Measurements from ENCODE around the gene RGS11.

RGS11 gene

GRCh38 chr16:296276-296675 is 20.5 kb upstream of the RGS11 start:
- DNase-seq, result no peak

DNA sequence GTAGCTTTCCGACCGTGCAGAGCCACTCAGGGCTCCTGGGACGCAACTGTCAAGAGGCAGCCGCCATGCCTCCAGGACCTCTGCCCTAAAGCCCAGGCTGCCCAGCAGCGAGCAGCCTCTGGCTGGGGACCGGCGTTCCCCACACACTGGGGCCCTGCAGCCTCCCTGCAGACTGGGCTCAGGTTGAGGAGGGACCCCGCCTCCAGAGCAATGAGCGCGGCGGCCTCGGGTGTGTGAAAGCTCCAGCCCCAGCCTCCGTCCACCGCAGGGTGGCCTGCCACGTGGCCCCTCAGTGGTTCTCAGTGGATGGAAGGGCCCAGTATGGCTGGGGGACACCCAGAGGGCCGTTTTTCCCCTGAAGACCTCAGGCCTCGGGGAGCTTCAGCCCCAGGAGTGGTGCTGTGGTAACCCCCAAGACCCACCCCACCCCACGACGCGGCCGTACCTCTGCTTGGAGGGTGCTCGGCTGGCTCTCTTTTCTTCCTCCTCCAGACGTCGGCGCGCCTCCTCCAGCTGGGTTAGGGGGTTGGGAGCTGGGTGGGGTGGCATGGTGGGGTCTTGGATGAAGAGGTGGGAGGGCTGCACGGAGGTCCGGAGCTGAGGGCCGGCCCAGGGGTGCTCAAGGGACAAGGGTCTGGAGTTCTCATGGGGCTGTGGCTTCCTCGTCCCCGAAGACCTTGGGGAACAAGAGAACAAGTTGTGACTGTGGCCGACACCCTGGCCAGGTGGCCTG is 17.5 kb upstream of the RGS11 start:
- DNase-seq, result no peak

GRCh38 chr16:291539-291938 is 15.8 kb upstream of the RGS11 start:
- no peak for DNase-seq

DNA sequence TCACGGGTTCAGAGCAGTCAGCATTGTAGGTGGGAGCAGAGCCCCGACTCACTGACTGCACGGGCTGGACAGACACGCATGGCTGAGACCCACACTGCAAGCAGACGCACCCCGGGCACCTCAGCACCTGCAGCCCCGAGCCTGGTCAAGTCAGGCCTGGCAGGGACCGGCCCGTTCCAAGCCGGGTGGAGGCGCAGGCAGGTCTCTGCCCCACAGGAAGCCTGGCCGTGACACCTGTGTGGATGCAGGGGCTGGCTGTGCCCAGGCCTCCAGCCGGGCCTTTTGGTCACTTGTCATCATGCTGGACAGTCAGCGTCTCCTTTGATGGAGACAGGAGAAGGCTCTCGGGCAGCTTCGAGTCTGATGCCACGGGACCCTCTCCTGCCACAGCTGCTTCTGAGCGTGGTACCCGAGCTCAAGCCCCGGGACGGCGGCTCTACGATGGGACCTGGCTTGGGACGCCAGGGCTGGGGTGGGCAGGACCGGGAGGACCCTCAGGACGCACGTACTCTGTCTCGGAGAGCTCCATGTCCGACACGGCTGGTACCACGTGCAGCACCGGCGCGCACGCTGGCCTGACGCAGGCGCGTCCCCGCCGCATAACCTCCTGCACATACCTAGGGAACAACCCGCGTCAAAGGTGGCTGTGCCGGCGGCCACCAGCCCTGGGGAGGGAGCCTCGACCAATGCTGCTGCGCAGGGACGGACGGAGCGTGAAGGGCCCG is 15.1 kb upstream of the RGS11 start:
- no peak for DNase-seq

GRCh38 chr16:290015-290680 is 14.4 kb upstream of the RGS11 start:
- no peak for DNase-seq

DNA sequence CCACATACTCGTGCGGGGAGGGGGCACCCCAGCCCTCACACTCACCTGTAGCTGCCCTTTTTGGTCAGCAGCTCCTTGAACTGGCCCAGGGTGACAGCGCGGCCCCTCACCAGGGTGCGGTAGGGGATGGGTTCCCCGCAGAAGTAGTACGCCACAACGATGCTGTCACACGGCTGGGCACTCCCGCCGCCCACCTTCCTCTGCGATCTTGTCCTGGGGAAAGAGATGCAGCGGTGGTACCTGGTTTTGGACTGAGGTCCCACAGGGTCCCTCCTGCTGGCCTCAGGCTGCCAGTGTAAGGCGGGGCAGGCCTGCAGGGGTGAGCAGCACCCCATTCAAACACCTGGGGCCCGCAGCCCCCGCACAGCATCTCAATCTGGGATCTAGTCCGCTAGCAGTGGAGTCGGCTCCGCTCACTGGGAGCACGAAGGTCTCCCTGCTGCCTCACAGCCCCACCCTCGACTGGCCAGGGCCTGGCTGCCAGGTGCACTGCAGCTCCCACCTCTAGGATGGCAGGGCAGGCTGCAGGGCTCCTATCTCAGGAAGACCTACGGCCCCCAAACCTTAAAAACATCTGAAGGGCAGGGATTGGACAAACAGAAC is 13.8 kb upstream of the RGS11 start:
- DNase-seq, result no peak

- DNase-seq, result no peak
Observed at GRCh38 chr16:287981-288920, 12.5 kb upstream of the RGS11 start.

DNA sequence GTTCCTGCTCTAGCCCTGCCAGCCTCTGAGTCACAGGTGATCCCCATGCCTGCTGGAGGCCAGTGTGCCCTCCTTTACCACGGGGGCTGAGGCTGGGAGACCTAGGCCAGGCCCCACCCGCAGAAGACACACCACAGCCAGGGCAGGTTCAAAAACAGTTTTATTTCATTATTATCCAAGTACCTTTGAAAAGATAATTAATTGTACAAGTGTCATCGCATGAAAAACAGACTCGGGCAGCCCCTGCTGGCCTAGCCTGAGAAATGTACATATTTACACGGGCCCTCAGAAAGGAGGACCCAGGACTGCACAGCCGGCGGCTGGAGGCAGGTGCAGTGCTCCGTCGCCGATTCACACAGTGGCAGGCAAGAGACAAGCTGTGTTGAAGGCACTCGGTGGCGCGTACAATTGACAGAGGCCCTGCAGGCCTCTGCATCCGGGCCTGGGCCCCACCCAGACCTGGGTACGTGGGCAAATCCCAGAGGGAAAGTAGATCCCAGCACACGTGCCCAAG is 11.6 kb upstream of the RGS11 start:
- DNase-seq, result peak; percentile 33

GRCh38 chr16:286491-287297 is 10.9 kb upstream of the RGS11 start:
- no peak for DNase-seq

DNA sequence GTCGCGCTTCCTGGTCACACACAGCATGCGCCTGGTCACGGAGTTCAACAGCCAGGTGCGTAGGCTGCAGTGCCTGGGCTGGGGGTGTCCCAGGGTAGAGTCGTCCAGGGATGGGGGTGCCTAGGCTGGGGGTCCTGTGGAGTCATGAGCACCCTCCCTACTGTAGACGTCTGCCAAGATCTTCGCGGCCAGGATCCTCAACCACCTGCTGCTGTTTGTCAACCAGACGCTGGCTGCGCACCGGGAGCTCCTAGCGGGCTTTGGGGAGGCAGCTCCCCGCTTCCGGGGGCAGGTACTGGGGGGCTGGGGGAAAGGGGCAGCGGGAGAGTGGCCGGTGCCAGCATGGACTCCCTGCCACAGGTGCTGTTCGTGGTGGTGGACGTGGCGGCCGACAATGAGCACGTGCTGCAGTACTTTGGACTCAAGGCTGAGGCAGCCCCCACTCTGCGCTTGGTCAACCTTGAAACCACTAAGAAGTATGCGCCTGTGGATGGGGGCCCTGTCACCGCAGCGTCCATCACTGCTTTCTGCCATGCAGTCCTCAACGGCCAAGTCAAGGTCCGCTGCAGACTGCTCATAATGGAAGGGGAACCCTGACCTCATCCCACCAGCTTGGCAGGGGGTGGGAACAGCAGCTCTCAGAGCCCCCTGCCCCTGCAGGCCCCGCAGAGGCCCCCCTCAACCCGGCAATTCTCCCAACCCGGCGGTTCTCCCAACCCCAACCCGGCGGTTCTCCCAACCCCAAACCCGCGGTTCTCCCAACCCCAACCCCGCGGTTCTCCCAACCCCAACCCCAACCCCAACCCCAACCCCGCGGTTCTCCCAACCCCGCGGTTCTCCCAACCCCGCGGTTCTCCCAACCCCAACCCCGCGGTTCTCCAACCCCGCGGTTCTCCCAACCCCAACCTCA is 9.7 kb upstream of the RGS11 start:
- no peak for DNase-seq

DNA sequence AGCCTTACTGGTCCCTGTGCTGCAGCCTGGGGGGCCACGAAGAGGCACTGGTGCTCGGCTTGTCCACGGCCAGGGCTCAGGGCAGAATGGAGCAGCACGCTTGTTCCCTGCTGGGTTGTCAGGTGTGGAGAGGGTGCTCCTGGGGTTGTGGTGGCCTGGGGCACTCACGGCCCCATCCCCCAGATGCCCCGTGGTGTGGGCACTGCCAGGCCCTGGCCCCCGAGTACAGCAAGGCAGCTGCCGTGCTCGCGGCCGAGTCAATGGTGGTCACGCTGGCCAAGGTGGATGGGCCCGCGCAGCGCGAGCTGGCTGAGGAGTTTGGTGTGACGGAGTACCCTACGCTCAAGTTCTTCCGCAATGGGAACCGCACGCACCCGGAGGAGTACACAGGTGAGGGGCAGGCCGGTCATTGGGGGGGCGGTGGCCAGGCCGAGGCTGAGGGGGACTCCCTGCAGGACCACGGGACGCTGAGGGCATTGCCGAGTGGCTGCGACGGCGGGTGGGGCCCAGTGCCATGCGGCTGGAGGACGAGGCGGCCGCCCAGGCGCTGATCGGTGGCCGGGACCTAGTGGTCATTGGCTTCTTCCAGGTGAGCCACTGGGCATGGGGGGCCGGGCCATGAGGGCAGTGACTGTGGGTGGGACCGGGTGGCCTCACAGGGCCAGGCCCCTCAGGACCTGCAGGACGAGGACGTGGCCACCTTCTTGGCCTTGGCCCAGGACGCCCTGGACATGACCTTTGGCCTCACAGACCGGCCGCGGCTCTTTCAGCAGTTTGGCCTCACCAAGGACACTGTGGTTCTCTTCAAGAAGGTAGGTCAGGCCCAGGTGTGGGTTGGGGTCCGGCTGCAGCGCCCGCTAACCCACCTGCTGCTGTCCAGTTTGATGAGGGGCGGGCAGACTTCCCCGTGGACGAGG is 8.7 kb upstream of the RGS11 start:
- no peak for DNase-seq

DNA sequence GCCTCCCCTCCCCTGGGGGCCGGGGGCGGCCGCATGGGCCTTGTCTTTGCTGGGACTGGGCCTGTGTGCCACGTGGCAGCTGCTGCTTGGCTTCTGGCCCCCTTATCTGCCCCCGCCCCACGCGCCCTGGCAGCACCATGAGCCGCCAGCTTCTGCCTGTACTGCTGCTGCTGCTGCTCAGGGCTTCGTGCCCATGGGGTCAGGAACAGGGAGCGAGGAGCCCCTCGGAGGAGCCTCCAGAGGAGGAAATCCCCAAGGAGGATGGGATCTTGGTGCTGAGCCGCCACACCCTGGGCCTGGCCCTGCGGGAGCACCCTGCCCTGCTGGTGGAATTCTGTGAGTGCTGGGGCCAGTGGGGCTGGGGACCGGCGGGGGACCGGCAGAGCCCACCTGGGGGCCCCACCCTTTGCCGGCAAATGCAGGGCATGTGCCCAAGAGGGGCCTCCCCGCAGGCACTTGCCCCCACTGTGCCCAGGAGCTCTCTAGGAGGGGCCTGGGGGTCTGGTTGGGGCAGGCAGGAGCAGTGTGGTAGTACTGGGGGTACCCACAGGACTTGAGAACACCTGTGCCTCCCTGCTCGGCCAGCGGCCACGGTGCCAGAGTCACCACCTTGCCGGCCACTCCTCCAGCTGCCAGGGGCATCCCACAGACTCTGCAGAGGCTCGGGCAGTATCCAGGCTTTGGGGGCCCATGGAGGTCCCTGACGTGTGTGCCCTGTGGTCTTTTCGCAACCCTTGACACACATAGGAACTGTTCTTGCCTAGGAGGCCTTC is 7.5 kb upstream of the RGS11 start, which contains the start of gene PDIA2:
Gene PDIA2, plus strand, starts transcription at position 132 of the 773 bp plus-strand sequence. Its CDS starts 6 bp downstream, at position 138.
- no peak for DNase-seq

DNA sequence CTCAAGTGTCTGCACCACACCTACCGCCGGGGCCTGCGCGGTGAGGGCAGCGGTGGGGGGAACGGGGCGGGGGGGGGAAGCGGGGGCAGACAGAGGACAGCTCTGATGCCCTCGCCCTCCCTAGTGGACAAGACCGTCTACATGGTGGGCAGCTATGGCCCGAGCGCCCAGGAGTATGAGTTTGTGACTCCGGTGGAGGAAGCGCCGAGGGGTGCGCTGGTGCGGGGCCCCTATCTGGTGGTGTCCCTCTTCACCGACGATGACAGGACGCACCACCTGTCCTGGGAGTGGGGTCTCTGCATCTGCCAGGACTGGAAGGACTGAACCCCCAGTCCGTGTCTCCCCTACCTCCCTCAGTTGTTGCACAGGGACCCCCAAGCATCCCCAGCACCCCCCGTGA is 6.7 kb upstream of the RGS11 start:
- no peak for DNase-seq

GRCh38 chr16:281660-282255 is 6.0 kb upstream of the RGS11 start:
- no peak for DNase-seq

GRCh38 chr16:280991-281659 is 5.4 kb upstream of the RGS11 start:
- DNase-seq, result no peak

DNA sequence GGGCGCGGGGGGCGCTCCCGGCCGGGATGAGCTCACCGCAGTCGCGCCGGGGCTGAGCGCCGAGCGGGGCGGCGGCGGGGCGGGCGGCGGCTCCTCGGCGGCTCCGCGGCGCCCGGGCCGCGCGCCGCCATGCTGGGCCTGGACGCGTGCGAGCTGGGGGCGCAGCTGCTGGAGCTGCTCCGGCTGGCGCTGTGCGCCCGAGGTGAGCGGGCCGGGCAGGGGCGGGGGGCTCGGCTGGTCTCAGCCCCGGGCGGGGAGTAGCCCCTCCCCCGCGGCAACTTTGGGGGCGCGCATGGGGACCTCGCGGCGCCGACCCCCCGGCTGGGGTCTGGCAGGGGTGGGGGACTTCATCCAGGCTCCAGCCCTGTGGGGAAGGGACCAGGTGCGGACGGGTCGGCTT is 4.8 kb upstream of the RGS11 start, which contains the start of gene ARHGDIG:
Gene ARHGDIG, plus strand, starts transcription at position 40 of the 400 bp plus-strand sequence. Its CDS starts 90 bp downstream, at position 130.
- no peak for DNase-seq

DNA sequence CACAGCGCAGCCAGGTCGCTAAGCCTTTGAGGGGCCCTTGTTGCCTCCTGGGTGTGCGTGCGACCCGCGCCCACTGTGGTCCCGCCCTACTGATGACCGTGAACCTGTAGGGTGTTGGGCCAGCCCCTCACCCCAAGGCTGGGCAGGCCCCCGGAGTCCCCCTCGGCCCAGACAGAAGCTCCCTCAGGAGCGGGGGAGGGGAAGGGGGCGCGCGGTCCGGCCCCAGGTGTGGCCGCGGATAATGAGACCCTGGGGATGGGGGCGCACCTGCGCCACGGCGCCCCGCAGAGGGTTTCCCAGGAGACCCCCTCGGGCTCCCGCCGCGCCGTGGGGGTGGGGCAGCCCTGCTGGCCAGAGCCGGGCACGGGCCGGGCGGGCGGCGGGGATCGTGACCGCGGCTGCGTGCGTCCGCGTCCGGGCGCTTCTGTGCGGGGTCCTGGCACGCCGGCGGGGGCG is 4.3 kb upstream of the RGS11 start:
- DNase-seq, result no peak

Data from NCI-H2107 (cell line).